Stimulated activated CD4-positive, alpha-beta T cell treated with anti-CD3 and anti-CD28 coated beads, TNF-alpha, amount 100 ng/mL, for 1 hour (primary cell): ENCODE results near the gene SLC22A16.
"Not testable (repeated sequence)": the region's sequence is repeated elsewhere in the genome, so short reads cannot be mapped to it uniquely, and the experiment has no call there.

ENCODE experiments used
- DNase-seq, 3 donors: peaks; one replicate each; pipeline ENCODE4 v3.0.0-alpha.2; 2020; ENCODE audit warnings: low read depth in 3 of 3, low spot score in 1 of 3

SLC22A16 gene

DNA sequence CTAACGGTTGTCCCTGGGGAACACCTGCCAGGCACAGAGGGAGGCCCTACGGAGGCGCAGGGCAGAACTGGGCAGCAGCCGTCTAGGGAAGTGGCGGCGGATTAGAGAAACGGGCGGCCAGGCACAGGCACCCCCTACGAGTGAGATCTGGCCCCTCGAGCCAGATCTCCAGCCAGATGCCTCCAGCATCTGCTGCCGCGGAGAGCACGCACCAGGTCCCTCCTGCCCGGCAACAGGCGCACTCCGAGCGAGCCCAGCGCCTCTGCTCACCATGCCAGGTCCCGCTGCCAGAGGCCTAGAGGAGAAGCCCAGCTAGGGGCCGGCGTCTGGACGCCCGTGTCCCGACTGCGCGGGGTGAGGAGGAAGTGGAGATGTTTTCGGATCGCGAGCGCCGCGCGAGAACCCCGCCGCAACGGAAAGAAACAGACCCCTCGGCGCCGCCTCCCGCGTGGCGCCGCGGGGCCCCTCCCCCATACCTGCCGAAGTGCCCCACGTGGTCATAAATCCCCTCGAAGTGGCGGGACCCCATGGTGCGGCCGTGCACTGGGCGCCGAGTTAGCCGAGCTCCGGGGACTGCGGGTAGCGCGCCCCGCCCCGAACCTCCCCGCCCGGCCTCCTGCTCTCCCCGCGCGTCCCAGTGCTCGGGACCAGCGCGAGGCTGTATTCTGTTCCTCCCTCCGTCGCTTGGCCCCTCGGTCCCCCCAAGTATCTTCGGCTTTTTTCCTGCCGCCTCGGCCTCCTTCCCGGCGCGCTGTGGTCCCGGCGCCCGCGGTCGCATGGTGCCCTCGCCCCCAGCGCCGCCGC, at the start of gene SLC22A16:
Gene SLC22A16, minus strand, starts transcription at position 568 of the 804 bp plus-strand sequence. Its CDS starts 39 bp downstream, at position 529.
- no peak for DNase-seq

- DNase-seq = no peak
Measured at GRCh38 chr6:110525001-110525400, 48.6 kb upstream of the SLC22A16 start.

DNA sequence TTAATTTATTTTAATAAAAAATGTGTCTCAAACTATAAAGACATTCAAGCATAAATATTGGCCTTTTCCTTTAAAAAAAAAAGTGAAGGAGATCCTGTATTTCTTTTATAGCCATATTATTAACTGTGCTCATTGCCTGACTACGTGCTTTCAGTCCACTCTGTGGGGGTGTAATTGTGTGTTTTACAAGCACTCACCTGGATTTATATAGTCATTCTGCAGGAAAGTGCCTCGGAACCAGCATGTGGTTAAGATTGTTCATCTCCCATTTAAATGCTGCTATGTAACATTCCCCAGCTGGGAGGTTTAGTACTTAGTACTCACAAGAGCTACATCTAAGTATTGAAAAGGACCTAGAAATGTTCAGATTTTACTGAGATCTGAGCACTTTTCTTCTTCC, 47.9 kb upstream of the SLC22A16 start:
- no peak for DNase-seq

GRCh38 chr6:110523451-110524021, 47.1 kb upstream of the SLC22A16 start:
- no peak for DNase-seq

GRCh38 chr6:110522427-110522826, 46.0 kb upstream of the SLC22A16 start:
- DNase-seq = no peak

GRCh38 chr6:110520992-110521543, 44.7 kb upstream of the SLC22A16 start:
- no peak for DNase-seq

- DNase-seq = no peak
Measured at GRCh38 chr6:110520209-110520965, 44.0 kb upstream of the SLC22A16 start.

DNA sequence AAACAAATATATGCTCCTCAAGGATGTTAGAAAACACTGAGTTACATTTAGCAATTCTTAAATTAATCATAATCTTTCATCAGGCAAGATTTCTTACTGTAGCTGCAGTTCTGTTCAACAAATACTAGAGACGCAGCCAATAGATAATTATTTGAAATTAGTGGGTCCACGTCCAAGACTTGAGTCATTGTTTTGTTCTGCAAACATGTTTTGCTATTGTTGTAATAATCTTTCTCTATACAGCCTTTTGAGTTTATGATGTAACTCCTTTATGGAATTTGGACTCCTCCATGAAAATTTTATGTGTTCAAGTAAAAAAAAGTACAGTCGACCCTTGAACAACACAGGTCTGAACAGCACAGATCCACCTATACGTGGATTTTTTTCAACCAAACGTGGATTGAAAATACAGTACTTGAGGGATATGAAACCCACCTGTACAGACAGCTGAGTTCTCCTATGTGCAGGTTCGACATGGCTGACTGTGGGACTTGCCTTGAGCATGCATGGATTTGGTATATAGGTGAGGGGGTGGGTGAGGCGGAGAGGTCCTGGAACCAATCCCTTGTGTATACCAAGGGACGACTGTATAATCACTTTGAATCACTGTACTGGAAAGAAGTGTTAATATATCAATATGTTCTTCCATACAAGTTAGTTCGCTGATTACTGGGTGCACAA, 41.3 kb upstream of the SLC22A16 start:
- no peak for DNase-seq

DNA sequence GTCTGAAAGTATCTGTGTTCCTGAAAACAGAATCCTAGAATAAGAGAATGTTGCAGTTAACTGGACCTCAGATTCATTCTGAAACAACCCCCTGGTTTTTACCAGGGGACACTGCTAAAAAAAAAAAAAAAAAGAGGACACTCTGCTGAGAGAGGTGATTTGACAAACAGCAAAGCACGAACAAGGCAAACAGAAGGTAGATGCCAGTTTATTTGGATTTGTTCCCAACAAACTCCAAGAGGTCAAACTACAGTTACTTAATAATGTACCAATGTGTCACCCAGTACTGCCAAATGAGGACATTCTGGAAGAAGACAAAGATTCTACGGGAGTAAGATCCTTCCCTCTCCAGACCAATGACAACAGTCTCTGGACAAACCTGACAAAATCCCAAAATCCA, 40.6 kb upstream of the SLC22A16 start:
- no peak for DNase-seq

GRCh38 chr6:110514818-110515217, 38.4 kb upstream of the SLC22A16 start:
- no peak for DNase-seq

GRCh38 chr6:110512991-110513390, 36.6 kb upstream of the SLC22A16 start:
- no peak for DNase-seq

DNA sequence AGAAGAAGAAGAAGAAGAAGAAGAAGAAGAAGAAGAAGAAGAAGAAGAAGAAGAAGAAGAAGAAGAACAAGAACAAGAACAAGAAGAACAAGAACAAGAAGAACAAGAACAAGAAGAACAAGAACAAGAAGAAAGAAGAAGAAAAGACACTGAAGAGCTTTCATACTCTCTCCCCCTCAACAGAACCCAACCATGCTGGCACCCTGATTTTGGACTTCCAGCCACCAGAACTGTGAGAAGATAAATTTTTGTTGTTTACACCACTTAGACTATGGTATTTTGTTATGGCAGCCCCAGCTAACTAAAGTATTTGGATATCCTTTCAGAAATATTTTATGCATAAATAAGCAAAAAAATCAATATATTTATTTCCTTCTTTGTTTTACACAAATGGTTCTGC, 36.1 kb upstream of the SLC22A16 start:
- not testable (repeated sequence) for DNase-seq

- no peak for DNase-seq
Measured at GRCh38 chr6:110511401-110511800, 35.0 kb upstream of the SLC22A16 start.

GRCh38 chr6:110509617-110510241, 33.3 kb upstream of the SLC22A16 start:
- DNase-seq = no peak

GRCh38 chr6:110504891-110505290, 28.5 kb upstream of the SLC22A16 start:
- not testable (repeated sequence) for DNase-seq

GRCh38 chr6:110495949-110496348, 19.5 kb upstream of the SLC22A16 start:
- DNase-seq = no peak

DNA sequence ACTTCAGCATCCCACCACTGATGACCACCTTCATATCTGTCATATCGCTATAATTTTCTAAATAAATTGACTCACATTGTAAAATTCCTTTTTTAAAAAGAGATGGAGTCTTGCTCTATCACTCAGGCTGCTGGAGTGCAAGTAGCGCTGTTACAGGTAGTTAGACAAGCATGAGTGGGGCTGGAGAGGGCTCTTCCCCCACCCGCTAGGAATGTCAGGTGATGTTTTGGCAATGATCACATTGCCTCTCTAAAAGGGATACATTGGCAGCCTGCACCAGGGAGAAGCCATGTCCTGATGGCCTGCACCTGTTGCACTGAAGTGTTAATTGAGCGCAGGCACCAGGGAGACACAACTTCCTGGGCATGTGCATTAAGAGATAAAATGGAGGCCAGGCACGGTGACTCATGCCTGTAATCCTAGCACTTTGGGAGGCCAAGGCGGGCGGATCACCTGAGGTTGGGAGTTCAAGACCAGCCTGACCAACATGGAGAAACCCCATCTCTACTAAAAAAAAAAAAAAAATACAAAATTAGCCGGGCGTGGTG, 16.9 kb upstream of the SLC22A16 start:
- DNase-seq = no peak

DNA sequence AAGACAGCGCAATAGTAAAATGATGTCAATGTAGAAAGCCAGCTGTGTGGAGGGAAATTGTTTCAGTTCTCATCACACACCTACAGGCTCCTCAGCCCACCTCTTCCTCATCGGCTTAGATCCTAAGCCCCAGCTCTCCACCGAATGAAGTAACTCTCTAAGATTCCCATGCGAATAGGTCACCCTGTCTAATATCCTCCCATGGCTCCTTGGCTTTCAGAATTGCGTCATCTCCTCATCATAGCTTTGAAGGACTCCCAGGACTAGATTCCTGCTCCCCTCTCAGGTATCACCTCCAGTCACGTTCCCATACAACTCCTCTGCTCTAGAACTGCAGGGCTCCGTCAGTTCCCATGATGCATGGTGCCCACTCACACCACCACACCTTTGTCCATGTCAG, 16.2 kb upstream of the SLC22A16 start:
- no peak for DNase-seq

DNA sequence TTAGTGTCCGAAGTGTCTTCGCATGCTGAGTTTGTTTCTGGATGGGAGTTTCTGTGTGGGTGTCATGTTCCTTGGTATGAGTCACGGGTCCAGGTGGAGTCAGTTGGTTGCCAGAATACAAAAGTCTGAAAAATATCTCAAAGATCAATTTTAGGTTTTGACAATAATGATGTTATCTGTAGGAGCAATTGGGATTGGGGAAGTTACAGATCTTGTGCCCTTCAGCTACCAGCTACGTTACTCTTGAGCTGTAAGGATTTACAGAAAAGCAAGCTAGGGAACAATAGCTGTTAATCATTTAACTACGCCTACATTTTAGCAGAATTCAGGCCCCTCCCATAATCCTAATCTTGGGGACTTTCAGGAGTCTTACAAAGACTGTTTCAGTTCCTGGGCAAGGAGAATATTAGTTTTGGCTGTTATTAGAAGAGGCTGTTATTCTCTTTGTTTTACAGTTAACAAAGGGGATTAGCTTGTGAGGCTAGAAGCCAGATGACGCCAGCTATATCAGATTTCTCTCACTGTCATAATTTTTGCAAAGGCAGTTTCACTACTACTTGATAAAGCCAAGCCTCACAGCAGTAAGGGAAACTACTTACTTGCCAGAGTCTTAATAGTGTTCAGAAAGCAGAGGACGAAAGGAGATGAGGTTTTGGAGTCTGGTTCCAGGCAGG, 15.4 kb upstream of the SLC22A16 start:
- DNase-seq = no peak

GRCh38 chr6:110491299-110491643, 14.9 kb upstream of the SLC22A16 start:
- no peak for DNase-seq
